Adrenal gland (tissue), 12 donors: Measurements from ENCODE around the gene ADD1. TPM values are rescaled to one million over a fixed set of nuclear protein-coding genes. Genes with fewer than 3 reads are reported as not detected.
"Not testable (repeated sequence)": the region's sequence is repeated elsewhere in the genome, so short reads cannot be mapped to it uniquely, and the experiment has no call there.

ENCODE experiments used
- DNase-seq, 7 donors: peaks; one replicate each; pipeline ENCODE4 v3.0.0-alpha.2; 2019 to 2020
- H3K27ac ChIP-seq, 5 donors: fragments of 200-600 bp; sonication (generic) in 4 of 5; 1 replicate in 3 of 5; 2 replicates in 2 of 5; pipeline versions ENCODE4 v1.5.1 to v1.8.0; 2016 to 2020; ENCODE audit warnings: mild to moderate bottlenecking in 1 of 5
- H3K27me3 ChIP-seq: fragments of 200-600 bp; 2 replicates; pipeline ENCODE4 v1.8.0; 2021
- H3K36me3 ChIP-seq, 2 donors: fragments of 200-600 bp; replicated peaks in 1 of 2; 1 replicate in 1 of 2; 2 replicates in 1 of 2; pipeline versions ENCODE4 v1.5.1 to v1.8.0; 2018 to 2022
- H3K4me1 ChIP-seq, 2 donors: fragments of 200-600 bp; replicated peaks in 1 of 2; 1 replicate in 1 of 2; 2 replicates in 1 of 2; pipeline versions ENCODE4 v1.5.1 to v1.8.0; 2018 to 2021
- H3K4me3 ChIP-seq, 4 donors: fragments of 200-600 bp; sonication (generic) in 3 of 4; one replicate each; pipeline ENCODE4 v1.5.1; 2016 to 2018
- H3K9me3 ChIP-seq, 3 donors: fragments of 200-600 bp; sonication (generic) in 1 of 3; replicated peaks in 1 of 3; 1 replicate in 2 of 3; 2 replicates in 1 of 3; pipeline versions ENCODE4 v1.5.1 to v1.8.0; 2016 to 2021
- POLR2A ChIP-seq, 2 donors: fragments of 450-650 bp; IDR thresholded peaks; one replicate each; pipeline ENCODE4 v1.6.1; 2017; ENCODE audit warnings: antibody characterized with exemption in 2 of 2, mild to moderate bottlenecking in 2 of 2, moderate library complexity in 1 of 2
- WGBS, 4 donors: extraction: QIAGEN DNeasy Blood & Tissue Kit in 2 of 4; methylation state at CpG; one replicate each; pipeline versions ENCODE4 v1.1.5 to v1.1.7; 2013 to 2017; 5-methylcytosine and 5-hydroxymethylcytosine counted together
- intact Hi-C, 2 donors: fragments of 100-400 bp; cut with DNase I; formaldehyde crosslinking; loops; one replicate each; pipeline versions ENCODE4 v1.14.1 to v1.15.0; 2022 to 2023
- polyA plus RNA-seq, 3 donors: library from polyadenylated mRNA; stranded (reverse); fragments of 200-250 nt in 2 of 3; fragments of 350-450 nt in 1 of 3; fragmentation: Illumina TruSeq in 1 of 3; extraction: RNeasy Lipid Tissue Mini Kit (QIAGEN cat#74804) in 1 of 3; gene quantifications; one replicate each; pipeline ENCODE4 v1.2.3, GENCODE V29; 2013 to 2014
- total RNA-seq, 9 donors: library from RNA; depleted of rRNA in 4 of 9; stranded (reverse); fragments of >200 nt in 4 of 9; fragments of 120-200 nt in 1 of 9; fragmentation: NEBNext Ultra II Directional in 1 of 9; extraction: Animal tissue kit (Norgen Biotek cat#: 25700) in 1 of 9; gene quantifications; one replicate each; pipeline versions ENCODE4 v1.1.0 to v1.2.4, GENCODE V29; 2013 to 2023
- TF ChIP-seq, protein P1 (sequence below), 6 experiments: fragments of 450-650 bp in 4 of 6; fragments of 200-600 bp in 2 of 6; sonication (generic) in 1 of 6; IDR thresholded peaks; 1 replicate in 5 of 6; 2 replicates in 1 of 6; pipeline versions ENCODE4 v1.5.1 to v1.8.0; 2016 to 2021; ENCODE audit warnings: antibody characterized with exemption in 6 of 6, mild to moderate bottlenecking in 2 of 6, moderate library complexity in 1 of 6
- donor health status: healthy with polysubstance abuse.
- donor health status: Bipolar disorder and iron deficiency.
- donor health status: DM: yes; HTN: yes; CAD: no.
- donor health status: DM: no; HTN: no; CAD: no.
- donor health status: DM: no; HTN: no; CAD: no.
- donor health status: DM: yes; HTN: yes; CAD: no.

Gene ADD1
- total and polyA plus RNA-seq, 12 donors: 134 to 468 (median 241) TPM

DNA sequence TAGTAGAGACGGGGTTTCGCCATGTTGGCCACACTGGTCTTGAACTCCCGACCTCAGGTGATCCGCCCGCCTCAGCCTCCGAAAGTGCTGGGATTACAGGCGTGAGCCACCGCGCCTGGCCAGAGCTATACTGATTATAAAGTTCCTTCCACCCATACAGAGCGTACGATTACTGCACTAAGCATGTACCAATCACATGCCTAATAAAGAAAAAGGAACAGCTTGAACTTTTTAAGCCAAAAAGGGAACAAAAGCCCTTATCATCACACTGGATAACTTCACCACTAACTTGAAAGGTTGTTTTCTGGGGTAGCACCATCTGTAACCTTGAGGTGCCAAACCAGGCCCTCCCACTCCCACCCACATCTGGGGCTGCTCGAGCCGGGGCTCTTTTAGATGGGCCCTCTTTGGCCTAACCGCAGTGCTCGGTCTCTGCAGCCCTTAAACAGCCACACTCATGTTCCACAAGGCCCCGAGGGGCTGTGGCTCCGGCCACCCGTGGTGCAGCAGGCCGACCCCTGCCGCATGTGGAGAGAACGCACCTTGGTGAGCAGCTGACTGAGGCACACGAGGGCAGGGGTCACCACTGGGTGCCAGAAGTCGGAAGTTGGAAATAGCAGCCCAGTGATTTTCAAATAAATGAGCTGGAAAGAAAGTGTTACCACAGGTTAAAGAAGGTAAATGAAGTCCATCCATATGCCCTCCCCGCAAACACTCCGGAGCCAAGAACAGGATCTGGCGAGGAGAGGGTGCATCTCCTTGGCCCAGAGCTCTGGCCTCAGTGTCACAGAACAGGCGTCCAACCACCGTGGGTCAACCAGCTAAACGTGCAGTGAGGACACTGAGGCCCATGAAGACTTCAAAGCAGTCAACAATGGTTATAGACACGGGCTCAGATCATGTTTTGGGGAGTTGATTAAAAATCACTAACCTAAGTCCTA lies 101.2 kb downstream of the ADD1 start:
- Histone ChIP-seq H3K9me3 (no peaks in the 10 kb centered on the region), H3K27ac (no peak overlapping the region), H3K27me3 (no peaks in the 10 kb centered on the region), H3K4me3 (no peak overlapping the region), H3K36me3 (peaks cover 0 to 96% of the 10 kb centered on the region in 2 donors), H3K4me1 (no peaks in the 10 kb centered on the region)
- TF ChIP-seq, protein P1, sequence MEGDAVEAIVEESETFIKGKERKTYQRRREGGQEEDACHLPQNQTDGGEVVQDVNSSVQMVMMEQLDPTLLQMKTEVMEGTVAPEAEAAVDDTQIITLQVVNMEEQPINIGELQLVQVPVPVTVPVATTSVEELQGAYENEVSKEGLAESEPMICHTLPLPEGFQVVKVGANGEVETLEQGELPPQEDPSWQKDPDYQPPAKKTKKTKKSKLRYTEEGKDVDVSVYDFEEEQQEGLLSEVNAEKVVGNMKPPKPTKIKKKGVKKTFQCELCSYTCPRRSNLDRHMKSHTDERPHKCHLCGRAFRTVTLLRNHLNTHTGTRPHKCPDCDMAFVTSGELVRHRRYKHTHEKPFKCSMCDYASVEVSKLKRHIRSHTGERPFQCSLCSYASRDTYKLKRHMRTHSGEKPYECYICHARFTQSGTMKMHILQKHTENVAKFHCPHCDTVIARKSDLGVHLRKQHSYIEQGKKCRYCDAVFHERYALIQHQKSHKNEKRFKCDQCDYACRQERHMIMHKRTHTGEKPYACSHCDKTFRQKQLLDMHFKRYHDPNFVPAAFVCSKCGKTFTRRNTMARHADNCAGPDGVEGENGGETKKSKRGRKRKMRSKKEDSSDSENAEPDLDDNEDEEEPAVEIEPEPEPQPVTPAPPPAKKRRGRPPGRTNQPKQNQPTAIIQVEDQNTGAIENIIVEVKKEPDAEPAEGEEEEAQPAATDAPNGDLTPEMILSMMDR (IDR thresholded peaks at IDR 0.05): no peak
- TF ChIP-seq POLR2A (IDR thresholded peaks at IDR 0.05): no peak
- WGBS, 4 donors: 86 to 90% (median 87%) methylated on average over 28 to 30 of the region's 30 CpGs
- intact Hi-C loops: no loop called here
- peak in 1 of 7 donors; percentile 48 for DNase-seq

DNA sequence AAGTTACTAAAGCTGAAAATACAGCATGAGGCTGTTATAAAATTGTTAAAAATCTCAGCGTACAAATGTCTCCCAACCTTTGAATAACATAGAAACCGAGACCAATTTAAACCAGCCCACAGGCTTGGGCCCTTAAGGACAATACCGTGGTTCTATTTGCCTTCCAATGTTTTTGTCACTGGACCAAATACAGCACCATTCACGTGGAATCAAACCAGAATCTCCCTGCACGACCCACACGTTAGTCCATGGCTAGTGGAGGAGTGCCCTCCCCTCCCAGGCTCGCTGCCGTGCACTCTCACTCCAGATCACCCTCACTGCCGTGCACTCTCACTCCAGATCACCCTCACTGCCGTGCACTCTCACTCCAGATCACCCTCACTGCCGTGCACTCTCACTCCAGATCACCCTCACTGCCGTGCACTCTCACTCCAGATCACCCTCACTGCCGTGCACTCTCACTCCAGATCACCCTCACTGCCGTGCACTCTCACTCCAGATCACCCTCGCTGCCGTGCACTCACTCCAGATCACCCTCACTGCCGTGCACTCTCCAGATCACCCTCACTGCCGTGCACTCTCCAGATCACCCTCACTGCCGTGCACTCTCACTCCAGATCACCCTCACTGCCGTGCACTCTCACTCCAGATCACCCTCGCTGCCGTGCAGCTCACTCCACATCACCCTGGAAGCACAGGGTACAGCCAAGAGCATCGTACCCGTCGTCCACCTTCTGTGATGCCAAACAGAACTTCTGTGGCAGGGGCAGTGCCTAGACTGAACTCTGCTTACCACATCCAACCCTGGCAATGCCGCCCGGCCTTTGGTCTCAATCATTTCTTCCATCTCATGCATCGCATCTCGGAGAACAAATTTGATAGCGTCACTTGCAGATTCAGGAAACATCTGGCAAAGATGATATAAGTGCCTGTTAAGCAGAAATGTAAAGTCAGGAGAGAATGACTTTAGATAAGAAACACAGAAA lies 102.3 kb downstream of the ADD1 start:
- intact Hi-C loops, H3K27me3 ChIP-seq, H3K9me3 ChIP-seq, H3K4me1 ChIP-seq, H3K4me3 ChIP-seq, H3K27ac ChIP-seq: not testable (repeated sequence)
- WGBS, 4 donors: 91 to 93% (median 93%) methylated on average over 21 to 28 of the region's 30 CpGs
- peaks cover 0 to 95% of the 10 kb centered on the region in 2 donors for H3K36me3 ChIP-seq
- DNase-seq: peak in 2 of 7 donors; percentile 1 to 41

DNA sequence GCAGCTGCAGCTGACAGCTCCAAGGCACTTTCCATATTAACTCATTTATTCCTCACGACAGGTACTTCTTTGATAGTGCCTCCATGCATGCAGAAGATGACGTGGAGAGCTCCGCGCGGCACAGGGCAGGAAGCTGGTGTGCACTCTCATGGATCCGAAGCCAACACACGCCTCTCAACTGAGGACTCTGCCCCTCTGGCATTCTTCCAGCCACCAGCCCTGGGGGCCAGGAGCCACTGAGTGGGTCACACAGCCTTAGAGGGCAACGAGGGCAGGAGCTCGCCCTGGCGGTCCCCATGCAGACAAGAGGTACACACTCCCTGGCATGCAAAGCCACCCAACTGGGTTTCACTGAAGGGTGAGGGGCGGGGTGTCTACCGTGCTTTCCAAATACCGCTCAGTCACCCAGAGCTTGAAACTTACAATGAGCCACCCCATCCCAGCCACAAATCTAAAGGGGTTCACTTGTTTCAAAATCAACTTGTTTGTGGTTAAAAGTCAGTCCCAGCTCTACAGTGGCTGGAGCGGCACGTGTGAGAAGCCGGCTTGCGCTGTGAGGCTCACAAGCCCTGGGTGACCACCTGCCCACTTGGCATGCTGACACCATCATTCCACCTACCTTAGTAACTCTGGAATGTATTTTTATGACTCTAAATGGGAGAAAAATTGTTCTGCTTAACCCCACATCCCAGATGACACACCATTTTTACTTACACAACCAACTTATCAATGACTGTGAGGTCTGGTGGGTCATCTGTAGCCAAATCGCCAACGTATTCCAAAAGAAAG lies 103.4 kb downstream of the ADD1 start:
- no peak for TF ChIP-seq POLR2A (IDR thresholded peaks at IDR 0.05)
- Histone ChIP-seq H3K4me1 (no peaks in the 10 kb centered on the region), H3K27me3 (no peaks in the 10 kb centered on the region), H3K27ac (no peak overlapping the region), H3K36me3 (peaks cover 0 to 95% of the 10 kb centered on the region in 2 donors), H3K4me3 (no peak overlapping the region), H3K9me3 (no peaks in the 10 kb centered on the region)
- peak in 4 of 7 donors; percentile 4 to 50 (median 10) for DNase-seq
- 90 to 94% (median 94%) methylated on average over 10 to 19 of the region's 19 CpGs for WGBS, 4 donors
- intact Hi-C loops: no loop called here

DNA sequence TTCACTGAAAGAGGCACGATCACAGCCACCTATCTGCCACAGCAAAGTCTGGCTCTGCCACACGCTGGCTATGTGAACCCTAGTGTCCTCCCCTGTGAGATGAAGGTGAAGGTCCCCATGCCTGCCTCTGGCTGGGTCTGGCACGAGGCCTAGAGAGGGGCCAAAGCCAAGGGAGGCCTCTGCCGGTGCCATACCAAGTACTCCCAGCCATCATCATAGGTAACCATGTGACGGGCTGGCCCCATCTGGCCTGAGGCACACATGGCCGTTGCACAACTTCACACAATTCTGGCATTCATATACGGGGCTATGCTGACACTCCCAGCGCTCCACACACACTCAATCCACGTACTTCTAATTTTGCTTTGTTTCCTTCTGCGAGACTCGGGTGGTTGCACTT lies 104.3 kb downstream of the ADD1 start:
- intact Hi-C loops: no loop called here

More for the DNA sequence above, 104.3 kb downstream of the ADD1 start:
- peaks cover 0 to 96% of the 10 kb centered on the region in 2 donors for H3K36me3 ChIP-seq
- no peak overlapping the region for H3K27ac ChIP-seq
- TF ChIP-seq, protein P1 (IDR thresholded peaks at IDR 0.05): no peak
- no peak for TF ChIP-seq POLR2A (IDR thresholded peaks at IDR 0.05)
- no peak overlapping the region for H3K4me3 ChIP-seq
- H3K9me3 ChIP-seq: no peaks in the 10 kb centered on the region
- no peaks in the 10 kb centered on the region for H3K27me3 ChIP-seq
- 58 to 73% (median 69%) methylated on average over 10 to 11 of the region's 11 CpGs for WGBS, 4 donors
- peak in 2 of 7 donors; percentile 47 to 52 for DNase-seq
- no peaks in the 10 kb centered on the region for H3K4me1 ChIP-seq
